Ovary (tissue), 3 donors: Measurements from ENCODE around the gene SLC26A1.

Experiments
- CTCF ChIP-seq, 3 donors: fragments of 450-650 bp in 2 of 3; fragments of 200-600 bp in 1 of 3; IDR thresholded peaks; one replicate each; pipeline versions ENCODE4 v1.5.1 to v1.8.0; 2016 to 2022; ENCODE audit warnings: antibody characterized with exemption in 3 of 3, mild to moderate bottlenecking in 1 of 3
- POLR2A ChIP-seq: fragments of 450-650 bp; IDR thresholded peaks from one replicate; pipeline ENCODE4 v1.6.1; 2017; ENCODE audit warnings: antibody characterized with exemption, mild to moderate bottlenecking, moderate library complexity
- donor health status: DM: no; HTN: no; CAD: no.

GRCh38 chr4:1038948-1039492, 45.8 kb upstream of the SLC26A1 start:
- no peak for TF ChIP-seq CTCF (IDR thresholded peaks at IDR 0.05)
- no peak for TF ChIP-seq POLR2A
